Karpas-422 (cell line): ENCODE data around the gene SLFNL1. TPM values are rescaled to one million over a fixed set of nuclear protein-coding genes. Genes with fewer than 3 reads are reported as not detected.

Experiments
- DNase-seq: peaks from one replicate; pipeline ENCODE4 v3.0.0-alpha.2; 2015
- H2AFZ ChIP-seq: fragments of 200-600 bp; sonication (generic); 2 replicates; pipeline ENCODE4 v1.6.1; 2014; ENCODE audit warnings: antibody characterized with exemption, low read length, mixed read lengths
- H3K27ac ChIP-seq: fragments of 200-600 bp; sonication (generic); 2 replicates; pipeline ENCODE4 v1.5.1; 2014; ENCODE audit warnings: mild to moderate bottlenecking, low read length, moderate library complexity
- H3K27me3 ChIP-seq: fragments of 200-600 bp; sonication (generic); 2 replicates; pipeline ENCODE4 v1.6.1; 2014; ENCODE audit warnings: low read length, mixed read lengths
- H3K36me3 ChIP-seq: fragments of 200-600 bp; sonication (generic); 2 replicates; pipeline ENCODE4 v1.6.1; 2014; ENCODE audit warnings: low read length, mixed read lengths; ENCODE audit not compliant: insufficient read depth
- H3K4me1 ChIP-seq: fragments of 200-600 bp; sonication (generic); 2 replicates; pipeline ENCODE4 v1.6.1; 2014; ENCODE audit warnings: mild to moderate bottlenecking, low read length, mixed read lengths
- H3K4me2 ChIP-seq: fragments of 200-600 bp; sonication (generic); 2 replicates; pipeline ENCODE4 v1.6.1; 2014; ENCODE audit warnings: low read length, low read depth, mild to moderate bottlenecking; ENCODE audit not compliant: poor library complexity, severe bottlenecking
- H3K4me3 ChIP-seq: fragments of 200-600 bp; sonication (generic); 2 replicates; pipeline ENCODE4 v1.5.1; 2014; ENCODE audit warnings: mild to moderate bottlenecking, antibody characterized with exemption, low read length, mixed read lengths
- H3K79me2 ChIP-seq: fragments of 200-600 bp; sonication (generic); 2 replicates; pipeline ENCODE4 v1.6.1; 2014; ENCODE audit warnings: mild to moderate bottlenecking, low read length, mixed read lengths
- H3K9ac ChIP-seq: fragments of 200-600 bp; sonication (generic); 2 replicates; pipeline ENCODE4 v1.6.0; 2014; ENCODE audit warnings: low read length
- H3K9me2 ChIP-seq: fragments of 200-600 bp; sonication (generic), shearing (Covaris generic); replicated peaks from 2 replicates; pipeline ENCODE4 v1.6.0; 2014; ENCODE audit warnings: mild to moderate bottlenecking, low read length, moderate library complexity; ENCODE audit not compliant: insufficient read depth
- H3K9me3 ChIP-seq: fragments of 300-700, 200-600 bp; sonication (generic); 2 replicates; pipeline ENCODE4 v1.6.1; 2014; ENCODE audit warnings: low read length, mixed read lengths
- H4K20me1 ChIP-seq: fragments of 200-600 bp; sonication (generic); 2 replicates; pipeline ENCODE4 v1.6.1; 2014; ENCODE audit warnings: mild to moderate bottlenecking, antibody characterized with exemption, low read length, low read depth; ENCODE audit not compliant: insufficient read depth
- total RNA-seq: library from RNA; depleted of rRNA; stranded (reverse); fragments of >200 nt; shearing (Covaris generic); gene quantifications from 2 replicates; pipeline ENCODE4 v1.2.3, GENCODE V29; 2014; ENCODE audit warnings: low replicate concordance; rRNA removed

The SLFNL1 gene
- total RNA-seq, result 0.89 and 1.5 TPM in 2 replicates

- H3K79me2 ChIP-seq, result no peaks in the 10 kb centered on the region
- no peak within 1 kb of the TSS for H3K27ac ChIP-seq
- peak; percentile 55 for DNase-seq
Measured at GRCh38 chr1:41021526-41022308, at the start of gene SLFNL1. Gene SLFNL1, minus strand, starts transcription at chr1:41021725. Its CDS starts 1,065 bp downstream, at chr1:41020660.

DNA sequence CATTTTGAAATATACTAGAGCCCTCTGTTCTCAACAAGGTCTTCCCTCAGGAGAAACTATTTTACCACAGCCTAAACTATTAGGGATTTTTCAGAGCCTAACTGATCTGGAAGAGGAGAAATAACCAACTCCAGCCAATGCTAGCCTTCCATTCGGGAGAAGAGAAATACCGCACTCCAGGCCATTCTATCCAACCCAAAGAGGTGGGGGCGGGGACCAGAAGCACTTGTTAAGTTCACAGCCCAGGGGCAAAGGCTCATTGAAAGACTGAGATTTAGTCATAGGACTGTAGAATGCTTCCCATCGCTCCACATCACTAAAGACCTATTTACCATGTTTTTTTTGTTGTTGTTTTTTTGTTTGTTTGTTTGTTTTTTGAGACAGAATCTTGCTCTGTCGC is 35.4 kb upstream of the SLFNL1 start:
- H4K20me1 ChIP-seq, result no peaks in the 10 kb centered on the region
- H2AFZ ChIP-seq, result no peak overlapping the region
- no peak overlapping the region for H3K4me2 ChIP-seq
- no peaks in the 10 kb centered on the region for H3K9me3 ChIP-seq
- peaks cover 16% of the 10 kb centered on the region for H3K36me3 ChIP-seq
- H3K79me2 ChIP-seq, result 0 out of 2 replicates have a peak, but pooled peaks cover 6% of the 10 kb centered on the region
- H3K9me2 ChIP-seq, result no peaks in the 10 kb centered on the region
- H3K27me3 ChIP-seq, result no peaks in the 10 kb centered on the region
- no peak overlapping the region for H3K27ac ChIP-seq
- no peak overlapping the region for H3K9ac ChIP-seq
- H3K4me3 ChIP-seq, result no peak overlapping the region
- H3K4me1 ChIP-seq, result peaks cover 12% of the 10 kb centered on the region
- no peak for DNase-seq

More at GRCh38 chr1:41021526-41022308, at the start of gene SLFNL1:
- Histone ChIP-seq H3K9me3 (no peaks in the 10 kb centered on the region), H3K36me3 (peaks cover 14% of the 10 kb centered on the region), H2AFZ (no peak within 1 kb of the TSS), H3K9ac (no peak within 1 kb of the TSS), H3K4me3 (no peak within 1 kb of the TSS), H4K20me1 (no peaks in the 10 kb centered on the region), H3K4me1 (peaks cover 4% of the 10 kb centered on the region; the same call in 1 of the 2 replicates), H3K9me2 (no peaks in the 10 kb centered on the region), H3K4me2 (no peak within 1 kb of the TSS), H3K27me3 (no peaks in the 10 kb centered on the region)

GRCh38 chr1:41053316-41053715 is 31.8 kb upstream of the SLFNL1 start:
- H3K9ac ChIP-seq, result peak overlapping the region; percentile 18; the same call in 1 of the 2 replicates
- H2AFZ ChIP-seq, result no peak overlapping the region
- H3K27ac ChIP-seq, result peak overlapping the region; percentile 65
- H3K79me2 ChIP-seq, result peaks cover 5% of the 10 kb centered on the region; the same call in 1 of the 2 replicates
- peak; percentile 66 for DNase-seq
- H4K20me1 ChIP-seq, result no peaks in the 10 kb centered on the region
- no peaks in the 10 kb centered on the region for H3K9me3 ChIP-seq
- H3K4me2 ChIP-seq, result no peak overlapping the region
- H3K27me3 ChIP-seq, result no peaks in the 10 kb centered on the region
- peaks cover 19% of the 10 kb centered on the region for H3K36me3 ChIP-seq
- H3K9me2 ChIP-seq, result no peaks in the 10 kb centered on the region
- peaks cover 12% of the 10 kb centered on the region for H3K4me1 ChIP-seq
- H3K4me3 ChIP-seq, result no peak overlapping the region

DNA sequence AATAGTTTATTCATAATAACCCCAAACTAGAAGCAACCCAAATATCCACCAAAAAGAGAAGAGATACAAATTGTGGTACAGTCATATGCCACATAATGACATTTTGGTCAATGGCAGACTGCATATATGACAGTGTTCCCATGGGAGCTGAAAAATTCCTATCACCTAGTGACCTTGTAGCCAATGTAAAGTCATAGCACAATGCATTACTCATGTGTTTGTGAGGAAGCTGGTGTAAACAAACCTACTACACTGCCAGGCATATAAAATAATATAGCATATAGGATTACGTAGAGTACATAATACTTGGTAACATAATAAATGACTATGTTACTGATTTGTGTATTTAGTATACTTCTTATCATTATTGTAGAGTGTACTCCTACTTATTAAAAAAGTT is 29.5 kb upstream of the SLFNL1 start:
- Histone ChIP-seq H3K79me2 (peaks cover 5% of the 10 kb centered on the region; the same call in 1 of the 2 replicates), H3K27ac (no peak overlapping the region), H3K27me3 (no peaks in the 10 kb centered on the region), H3K4me3 (no peak overlapping the region), H3K9me2 (no peaks in the 10 kb centered on the region), H4K20me1 (no peaks in the 10 kb centered on the region), H3K4me1 (peaks cover 12% of the 10 kb centered on the region), H2AFZ (no peak overlapping the region), H3K36me3 (peaks cover 25% of the 10 kb centered on the region), H3K9ac (no peak overlapping the region), H3K4me2 (no peak overlapping the region), H3K9me3 (no peaks in the 10 kb centered on the region)
- no peak for DNase-seq

DNA sequence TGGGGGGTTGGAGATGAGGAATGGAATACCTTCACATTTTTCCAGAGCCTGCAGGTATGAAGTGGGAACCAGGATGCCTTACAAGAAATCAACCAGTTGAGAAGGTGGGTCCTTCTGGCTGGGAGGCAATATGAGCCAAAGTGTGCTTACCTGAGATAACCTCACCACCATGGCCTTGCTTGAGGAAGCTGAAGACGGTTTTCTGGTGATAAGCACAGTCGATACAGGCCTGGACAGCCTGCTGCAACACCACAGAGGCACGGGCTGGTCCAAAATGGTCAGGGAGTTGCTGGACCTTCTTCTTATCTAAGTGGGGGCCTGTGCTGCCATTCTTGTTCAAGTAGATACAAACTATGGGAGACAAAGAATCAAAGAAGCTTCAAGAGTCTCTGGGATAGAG is 27.0 kb upstream of the SLFNL1 start:
- no peaks in the 10 kb centered on the region for H3K9me3 ChIP-seq
- no peak overlapping the region for H3K27ac ChIP-seq
- peaks cover 32% of the 10 kb centered on the region; the same call in 1 of the 2 replicates for H3K36me3 ChIP-seq
- peaks cover 7% of the 10 kb centered on the region for H3K4me1 ChIP-seq
- peaks cover 5% of the 10 kb centered on the region; the same call in 1 of the 2 replicates for H3K79me2 ChIP-seq
- H3K4me3 ChIP-seq, result no peak overlapping the region
- no peak overlapping the region for H3K9ac ChIP-seq
- no peaks in the 10 kb centered on the region for H4K20me1 ChIP-seq
- no peak overlapping the region for H3K4me2 ChIP-seq
- DNase-seq, result no peak
- no peaks in the 10 kb centered on the region for H3K9me2 ChIP-seq
- no peaks in the 10 kb centered on the region for H3K27me3 ChIP-seq
- no peak overlapping the region for H2AFZ ChIP-seq

- Histone ChIP-seq H3K4me1 (no peaks in the 10 kb centered on the region), H3K9ac (no peak overlapping the region), H4K20me1 (no peaks in the 10 kb centered on the region), H3K9me2 (no peaks in the 10 kb centered on the region), H3K36me3 (peaks cover 27% of the 10 kb centered on the region; the same call in 1 of the 2 replicates), H3K4me2 (no peak overlapping the region), H3K4me3 (no peak overlapping the region), H3K27me3 (no peaks in the 10 kb centered on the region), H3K27ac (no peak overlapping the region), H3K9me3 (no peaks in the 10 kb centered on the region), H2AFZ (no peak overlapping the region), H3K79me2 (peaks cover 3% of the 10 kb centered on the region; the same call in 1 of the 2 replicates)
- DNase-seq, result no peak
Measured at GRCh38 chr1:41046347-41046775, 24.8 kb upstream of the SLFNL1 start.

- Histone ChIP-seq H3K27me3 (no peaks in the 10 kb centered on the region), H3K9me3 (no peaks in the 10 kb centered on the region), H3K9me2 (no peaks in the 10 kb centered on the region), H3K79me2 (no peaks in the 10 kb centered on the region), H3K4me1 (no peaks in the 10 kb centered on the region), H3K27ac (no peak overlapping the region), H3K36me3 (peaks cover 26% of the 10 kb centered on the region; the same call in 1 of the 2 replicates), H3K4me3 (no peak overlapping the region), H3K9ac (no peak overlapping the region), H2AFZ (no peak overlapping the region), H4K20me1 (no peaks in the 10 kb centered on the region), H3K4me2 (no peak overlapping the region)
- DNase-seq, result no peak
Measured at GRCh38 chr1:41045740-41046139, 24.2 kb upstream of the SLFNL1 start.

DNA sequence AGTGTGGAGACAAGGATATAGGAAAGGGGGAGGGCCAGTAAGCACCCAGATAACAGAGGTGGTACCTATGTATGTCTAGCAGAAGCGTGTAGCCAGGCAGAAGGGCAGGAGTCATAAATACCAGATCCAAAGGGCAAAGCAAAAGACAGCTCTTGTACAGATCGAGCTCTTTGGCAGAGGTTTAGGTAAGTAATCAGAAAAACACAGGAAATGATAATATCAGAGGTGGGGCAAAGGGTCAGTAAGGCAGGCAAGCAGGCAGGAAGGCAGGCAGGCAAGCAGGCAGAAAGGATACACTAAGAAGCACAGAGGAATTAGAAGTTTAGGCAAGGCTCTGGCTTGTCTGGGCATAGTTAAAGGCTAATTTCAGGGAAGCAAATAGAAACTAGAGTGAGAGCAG is 22.7 kb upstream of the SLFNL1 start:
- Histone ChIP-seq H3K79me2 (no peaks in the 10 kb centered on the region), H3K36me3 (peaks cover 27% of the 10 kb centered on the region; the same call in 1 of the 2 replicates), H3K4me1 (no peaks in the 10 kb centered on the region), H3K27ac (no peak overlapping the region), H3K27me3 (no peaks in the 10 kb centered on the region), H3K9me3 (no peaks in the 10 kb centered on the region), H4K20me1 (no peaks in the 10 kb centered on the region), H3K4me2 (no peak overlapping the region), H3K4me3 (no peak overlapping the region), H2AFZ (no peak overlapping the region), H3K9ac (no peak overlapping the region), H3K9me2 (no peaks in the 10 kb centered on the region)
- DNase-seq, result no peak
